KOPT-K1 (cell line): Measurements from ENCODE around the gene BOLA3.
A peak's percentile ranks its signal among the peaks of the same experiment; 100 is the strongest.

Experiments
- H3K27ac ChIP-seq: fragments of 200-600 bp; sonication (generic); 2 replicates; pipeline ENCODE4 v1.5.1; 2016; ENCODE audit warnings: antibody characterized with exemption, mild to moderate bottlenecking, low read depth, low read length; ENCODE audit not compliant: poor library complexity, severe bottlenecking
- H3K36me3 ChIP-seq: fragments of 200-600 bp; sonication (generic); 2 replicates; pipeline ENCODE4 v1.5.1; 2017; ENCODE audit warnings: antibody characterized with exemption, mild to moderate bottlenecking, low read length, moderate library complexity; ENCODE audit not compliant: insufficient read depth
- H3K9me3 ChIP-seq: fragments of 200-600 bp; sonication (generic); 2 replicates; pipeline ENCODE4 v1.5.1; 2017; ENCODE audit warnings: antibody characterized with exemption, low read length, mild to moderate bottlenecking; ENCODE audit not compliant: insufficient read depth, poor library complexity, severe bottlenecking

Gene BOLA3

DNA sequence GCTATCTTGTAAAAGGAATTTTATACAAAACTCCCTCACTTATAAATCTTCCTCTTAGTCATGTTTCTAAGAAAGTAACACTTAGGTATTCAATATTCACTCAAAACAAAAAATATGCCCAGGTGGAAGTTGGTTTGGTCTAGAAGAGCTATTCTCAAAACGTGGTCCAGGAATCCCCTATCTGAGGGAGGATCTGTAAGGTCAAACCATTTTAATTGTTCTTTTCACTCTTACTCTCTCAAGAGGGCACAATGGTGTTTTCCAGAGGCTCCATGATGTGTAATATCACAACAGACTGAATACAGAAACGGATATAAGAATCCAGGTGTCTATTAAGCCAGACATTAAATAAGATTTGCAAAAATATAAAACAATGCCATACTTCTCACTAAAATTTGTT lies 21.0 kb upstream of the BOLA3 start:
- Histone ChIP-seq H3K27ac (no peak overlapping the region), H3K36me3 (peaks cover 94% of the 10 kb centered on the region), H3K9me3 (peaks cover 23% of the 10 kb centered on the region)

DNA sequence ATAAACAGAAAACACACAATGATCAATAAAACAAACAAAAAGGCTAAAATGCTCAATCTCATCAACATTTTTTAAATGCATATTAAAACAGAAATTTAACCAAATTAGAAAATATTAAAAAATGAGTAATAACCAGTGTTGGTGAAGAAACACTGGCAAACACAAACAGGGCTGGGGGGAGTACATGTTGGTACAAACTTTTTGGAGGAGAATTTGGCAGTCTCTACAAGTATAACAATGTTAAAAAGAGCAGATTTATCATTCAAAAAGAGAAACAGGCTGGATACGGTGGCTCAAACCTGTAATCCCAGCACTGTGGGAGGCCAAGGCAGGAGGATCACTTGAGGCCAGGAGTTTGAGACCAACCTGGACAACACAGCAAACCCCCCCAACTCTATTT lies 17.0 kb upstream of the BOLA3 start:
- Histone ChIP-seq H3K36me3 (peaks cover 99% of the 10 kb centered on the region), H3K27ac (no peak overlapping the region), H3K9me3 (peaks cover 23% of the 10 kb centered on the region)

DNA sequence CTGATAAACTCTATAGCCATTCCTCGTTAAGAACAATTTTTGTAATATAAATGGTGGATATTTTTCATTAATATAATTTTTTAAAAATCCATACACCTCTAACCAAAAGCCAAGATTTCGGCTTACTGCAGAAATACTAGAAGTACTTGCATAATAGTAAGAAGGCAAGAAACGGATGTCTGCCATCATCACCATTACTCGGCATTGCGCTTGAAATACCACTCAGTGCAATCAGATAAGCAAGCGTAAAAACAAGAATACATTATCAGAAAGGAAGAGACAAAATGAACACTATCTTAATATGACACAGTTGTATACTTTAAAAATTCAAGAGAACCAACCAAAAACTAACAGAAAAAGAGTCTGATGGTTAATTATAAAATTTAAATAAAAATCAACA lies 15.2 kb upstream of the BOLA3 start:
- Histone ChIP-seq H3K36me3 (peaks cover 99% of the 10 kb centered on the region), H3K27ac (no peak overlapping the region), H3K9me3 (peaks cover 23% of the 10 kb centered on the region)

DNA sequence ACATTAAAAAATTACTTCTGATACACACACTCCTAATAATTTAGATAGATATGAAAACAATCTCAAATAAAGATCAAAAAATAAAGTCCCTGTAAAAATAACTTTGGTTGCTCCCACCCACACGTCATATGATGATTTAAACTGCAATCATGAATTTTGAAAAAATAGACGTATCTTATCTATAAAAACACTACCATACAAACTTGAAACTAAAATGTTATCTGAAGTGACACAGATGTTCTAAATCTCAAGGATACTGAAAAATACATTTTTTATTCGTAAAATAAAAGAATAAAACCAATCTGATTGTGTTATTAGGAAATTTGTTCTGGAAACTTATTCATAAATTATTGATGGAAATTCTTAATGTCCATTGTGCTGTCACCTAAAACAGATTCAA lies 8.1 kb upstream of the BOLA3 start:
- peaks cover 100% of the 10 kb centered on the region for H3K36me3 ChIP-seq
- no peak overlapping the region for H3K27ac ChIP-seq
- H3K9me3 ChIP-seq = no peaks in the 10 kb centered on the region

DNA sequence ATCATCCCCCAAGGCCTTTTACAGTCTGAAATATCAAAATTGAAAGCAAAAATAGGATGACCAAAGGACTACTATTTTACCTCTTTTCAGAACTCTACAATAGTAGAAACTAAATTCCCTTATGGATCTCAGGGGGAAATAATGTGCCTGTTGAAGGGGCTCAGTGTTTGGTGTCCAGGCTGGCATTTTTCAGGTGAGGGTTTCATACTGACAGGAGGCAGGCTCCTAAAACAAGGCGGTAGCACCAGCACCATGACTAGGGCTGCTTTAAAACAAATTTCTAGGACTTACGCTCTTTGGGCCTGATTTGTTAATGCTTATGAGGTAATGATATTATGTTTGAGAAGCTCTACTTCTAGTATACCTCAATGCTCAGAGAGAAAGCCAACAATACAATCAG lies 5.2 kb upstream of the BOLA3 start:
- Histone ChIP-seq H3K9me3 (no peaks in the 10 kb centered on the region), H3K27ac (no peak overlapping the region), H3K36me3 (peaks cover 82% of the 10 kb centered on the region)

DNA sequence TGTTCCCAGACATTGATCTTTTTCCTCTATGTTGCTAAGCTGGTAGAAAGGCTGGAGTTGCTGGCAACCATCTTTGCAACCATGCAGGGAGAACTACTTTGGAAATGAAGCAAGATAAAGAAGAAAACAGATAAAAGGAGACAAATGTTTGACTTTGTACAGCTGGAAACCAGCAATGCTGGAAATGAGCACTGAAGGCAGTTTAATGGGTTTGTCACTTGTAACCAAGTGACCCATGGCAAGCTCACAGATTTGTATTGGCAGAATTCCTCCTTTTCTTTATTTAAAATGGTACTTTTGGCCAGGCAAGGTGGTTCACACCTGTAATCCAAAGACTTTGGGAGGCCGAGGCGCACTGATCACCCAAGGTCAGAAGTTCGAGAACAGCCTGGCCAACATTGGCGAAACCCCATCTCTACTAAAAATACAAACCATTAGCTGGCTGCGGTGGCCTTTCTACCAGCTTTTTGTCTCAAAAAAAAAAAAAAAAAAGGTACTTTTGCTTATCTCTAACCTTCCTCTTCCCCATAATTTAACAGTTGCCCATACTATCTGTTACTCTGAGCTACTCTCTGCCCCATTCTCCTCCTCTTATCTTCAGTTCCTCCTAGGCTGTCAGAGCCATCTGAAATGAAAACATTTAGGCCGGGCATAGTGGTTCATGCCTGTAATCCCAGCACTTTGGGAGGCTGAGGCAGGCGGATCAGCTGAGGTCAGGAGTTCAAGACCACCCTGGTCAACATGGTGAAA lies 2.0 kb upstream of the BOLA3 start:
- no peak overlapping the region for H3K27ac ChIP-seq
- H3K36me3 ChIP-seq = peaks cover 53% of the 10 kb centered on the region

DNA sequence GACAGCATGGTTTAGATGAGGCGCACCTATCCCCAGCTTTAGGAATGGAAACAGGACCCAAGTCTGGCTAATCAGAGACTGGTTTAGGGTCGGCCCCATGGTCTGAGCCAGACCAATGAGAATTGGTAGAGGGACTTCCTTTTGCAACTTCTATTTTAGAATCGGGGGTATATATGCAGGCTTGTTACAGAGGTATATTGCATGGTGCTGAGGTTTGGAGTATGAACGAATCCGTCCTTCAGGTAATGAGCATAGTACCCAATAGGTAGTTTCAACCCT lies 1.5 kb upstream of the BOLA3 start:
- Histone ChIP-seq H3K9me3 (no peaks in the 10 kb centered on the region), H3K36me3 (peaks cover 53% of the 10 kb centered on the region), H3K27ac (no peak overlapping the region)

More for the DNA sequence above, 2.0 kb upstream of the BOLA3 start:
- H3K9me3 ChIP-seq = no peaks in the 10 kb centered on the region

DNA sequence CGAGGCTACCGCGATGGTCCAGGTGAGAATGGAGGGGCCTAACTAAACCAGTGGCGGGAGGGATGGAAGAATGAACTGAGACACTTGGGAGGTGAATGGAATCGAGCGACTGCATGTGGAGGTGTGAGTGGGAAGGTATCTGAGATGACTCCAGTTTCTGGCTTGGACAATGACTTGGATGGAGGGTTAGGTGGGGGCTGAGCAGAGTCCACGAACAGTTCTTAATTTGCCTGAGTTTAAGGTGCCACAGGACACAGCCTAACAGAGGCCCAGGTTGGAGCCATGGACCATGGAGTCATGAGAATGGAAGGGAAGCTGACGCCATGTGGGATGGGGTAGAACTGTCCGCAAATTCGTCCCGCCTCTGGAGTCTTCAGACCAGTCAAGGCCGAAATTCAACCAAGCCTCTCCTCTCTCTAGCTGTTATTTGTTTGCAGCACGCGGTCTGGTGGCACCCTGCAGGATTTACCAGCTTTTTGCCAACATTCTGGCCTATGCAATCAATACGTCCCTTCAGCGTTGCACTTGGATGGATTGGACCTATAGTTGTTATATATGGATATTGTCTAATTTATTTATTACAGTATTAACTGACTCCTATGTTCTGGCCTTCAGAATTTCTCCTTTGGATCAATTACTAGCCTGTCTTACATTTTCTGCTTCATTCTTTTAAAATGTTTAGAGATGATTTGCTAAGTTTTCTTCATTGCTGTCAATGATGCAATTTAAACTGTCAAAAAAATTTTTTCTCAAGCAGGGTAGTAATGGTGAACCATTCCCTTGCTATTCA lies 940 bp upstream of the BOLA3 start:
- Histone ChIP-seq H3K9me3 (no peaks in the 10 kb centered on the region), H3K27ac (no peak overlapping the region), H3K36me3 (peaks cover 48% of the 10 kb centered on the region)

DNA sequence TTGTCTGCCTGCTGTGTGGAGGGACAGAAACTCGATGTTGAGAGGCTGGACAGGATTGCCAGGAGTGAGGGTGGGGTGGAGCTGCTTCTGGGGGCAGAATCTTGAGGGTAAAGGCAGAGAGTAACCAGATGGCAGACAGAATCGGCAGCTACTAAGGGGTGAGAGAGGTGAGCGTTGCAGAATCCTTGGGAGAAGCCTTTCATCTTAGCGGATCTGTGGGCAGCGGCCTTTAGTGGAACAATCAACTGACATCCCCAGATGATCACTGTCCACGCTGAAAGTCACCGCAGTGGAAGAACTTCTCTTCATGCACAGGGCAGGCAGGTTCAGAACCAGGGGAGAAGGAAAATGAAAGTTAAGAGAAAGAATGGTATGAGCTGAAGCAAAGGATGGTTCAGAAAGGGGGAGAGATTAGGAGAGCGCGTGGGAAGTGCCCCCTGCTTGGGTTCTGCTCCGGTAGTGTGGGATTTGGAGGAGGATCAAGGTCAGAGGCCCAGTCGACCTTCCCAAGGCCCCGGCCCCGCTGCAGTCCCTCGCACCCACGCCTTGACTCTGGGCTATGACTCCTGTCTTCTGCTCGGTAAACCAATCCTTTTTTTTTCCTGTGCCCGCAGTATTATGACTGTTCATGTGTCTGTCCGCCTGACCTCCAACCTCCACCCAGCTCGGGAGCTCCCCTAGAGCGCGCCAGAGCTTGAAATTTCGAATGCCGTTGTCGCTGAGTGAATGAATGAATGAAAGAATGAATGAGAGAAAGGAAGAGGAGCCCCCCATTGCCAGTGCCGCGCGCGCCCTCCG lies 584 bp downstream of the BOLA3 start:
- H3K9me3 ChIP-seq = no peaks in the 10 kb centered on the region
- peaks cover 41% of the 10 kb centered on the region for H3K36me3 ChIP-seq
- H3K27ac ChIP-seq = peak overlapping the region; percentile 69

DNA sequence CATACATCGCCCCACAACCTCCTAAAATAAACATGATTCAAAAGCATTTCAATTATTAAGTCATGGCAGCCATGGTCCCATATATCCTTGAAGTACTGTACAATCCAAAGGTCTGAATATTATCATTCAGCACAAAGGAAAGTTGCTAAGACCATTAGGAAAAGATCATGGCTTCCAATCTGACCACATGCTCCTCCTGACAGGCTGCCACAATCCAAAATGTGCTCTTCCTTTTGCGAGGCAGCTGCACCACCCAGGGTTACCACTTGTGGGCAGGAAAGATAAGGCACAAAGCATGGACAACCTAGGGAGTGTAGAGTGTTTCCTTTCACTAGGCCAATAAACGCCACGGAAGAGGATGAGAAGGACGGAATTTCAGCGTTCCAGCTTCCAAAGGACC lies 5.4 kb downstream of the BOLA3 start:
- H3K27ac ChIP-seq = no peak overlapping the region
- peaks cover 60% of the 10 kb centered on the region for H3K36me3 ChIP-seq
- H3K9me3 ChIP-seq = no peaks in the 10 kb centered on the region

DNA sequence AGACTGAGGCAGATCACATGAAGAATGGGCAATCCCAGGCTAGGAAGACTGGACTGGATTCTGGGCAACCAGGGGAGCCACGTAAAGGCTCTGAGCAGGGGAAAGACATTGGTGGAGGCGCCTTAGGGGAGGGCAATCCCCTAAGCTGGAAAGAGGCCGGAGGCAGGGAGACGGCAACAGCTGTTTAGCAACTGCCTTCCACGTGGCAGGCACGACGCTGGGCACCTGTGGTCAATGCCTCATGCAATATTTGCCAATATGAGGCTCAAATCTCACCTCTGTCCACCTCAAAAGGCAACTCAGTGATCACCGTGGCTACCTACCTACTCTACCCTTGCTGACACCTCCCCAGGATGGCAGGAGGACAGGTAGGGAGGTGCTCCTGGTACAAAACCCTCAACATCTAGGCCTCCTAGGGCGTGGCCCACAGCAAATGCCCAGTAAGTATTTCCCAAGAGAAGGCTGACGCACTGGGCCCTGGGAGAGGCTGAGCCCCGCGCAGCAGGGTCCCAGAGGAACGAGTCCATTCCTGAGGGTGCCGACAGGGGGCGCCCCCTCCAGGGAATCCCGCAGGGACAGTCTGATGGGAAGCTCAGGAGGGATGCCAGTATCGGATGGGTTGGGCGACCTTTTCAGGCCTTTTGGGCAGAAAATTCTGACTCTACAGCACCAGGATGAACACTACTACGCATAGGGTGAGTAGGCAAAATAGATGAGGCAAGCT lies 8.9 kb downstream of the BOLA3 start:
- H3K36me3 ChIP-seq = peaks cover 65% of the 10 kb centered on the region
- H3K27ac ChIP-seq = peak overlapping the region; percentile 15
- no peaks in the 10 kb centered on the region for H3K9me3 ChIP-seq

DNA sequence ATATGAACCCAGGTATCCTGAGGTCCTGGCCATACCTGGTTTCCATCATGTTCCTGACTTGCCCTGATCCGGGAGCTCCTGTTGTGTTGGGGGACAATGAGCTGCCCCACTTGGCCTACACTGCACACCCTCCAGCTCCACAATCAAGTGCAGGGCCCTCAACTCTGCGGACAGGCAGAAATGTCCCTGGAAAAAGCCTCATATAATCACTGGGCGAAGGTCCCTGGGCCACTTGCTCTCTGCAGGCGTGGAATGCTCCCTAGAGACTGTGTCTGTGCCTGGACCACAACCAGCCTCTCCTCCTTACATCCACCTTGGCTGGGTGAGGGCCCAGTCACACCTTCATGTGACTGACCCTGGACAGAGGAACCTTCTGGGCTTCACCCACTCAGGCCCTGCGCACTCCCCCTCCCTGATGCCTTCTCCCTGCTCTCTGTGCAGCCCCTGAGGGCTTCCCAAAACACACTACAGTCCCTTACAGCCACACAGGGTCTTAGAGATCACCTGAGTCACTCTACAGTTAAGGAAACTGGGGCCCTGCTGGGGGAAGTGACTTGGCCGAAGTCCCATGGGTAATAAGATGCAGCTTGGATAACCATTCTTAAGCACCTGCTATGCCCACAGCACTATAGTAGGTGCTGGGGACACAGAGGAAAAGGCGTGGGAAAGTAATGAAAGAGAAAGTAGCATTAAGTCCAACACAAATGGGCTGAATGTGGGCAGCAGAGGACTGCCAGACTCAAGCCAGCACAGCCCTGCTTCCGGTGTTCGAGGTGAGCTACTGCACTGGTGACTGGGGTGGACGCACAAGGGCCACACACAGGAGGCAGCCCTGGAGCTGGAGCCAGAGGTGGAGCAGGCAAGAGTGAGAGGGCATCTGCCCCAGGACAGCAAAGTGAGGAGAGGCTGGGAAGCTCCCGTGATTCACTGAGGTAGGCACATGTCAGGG lies 9.8 kb downstream of the BOLA3 start:
- H3K36me3 ChIP-seq = peaks cover 74% of the 10 kb centered on the region
- no peaks in the 10 kb centered on the region for H3K9me3 ChIP-seq
- peak overlapping the region; percentile 15 for H3K27ac ChIP-seq

DNA sequence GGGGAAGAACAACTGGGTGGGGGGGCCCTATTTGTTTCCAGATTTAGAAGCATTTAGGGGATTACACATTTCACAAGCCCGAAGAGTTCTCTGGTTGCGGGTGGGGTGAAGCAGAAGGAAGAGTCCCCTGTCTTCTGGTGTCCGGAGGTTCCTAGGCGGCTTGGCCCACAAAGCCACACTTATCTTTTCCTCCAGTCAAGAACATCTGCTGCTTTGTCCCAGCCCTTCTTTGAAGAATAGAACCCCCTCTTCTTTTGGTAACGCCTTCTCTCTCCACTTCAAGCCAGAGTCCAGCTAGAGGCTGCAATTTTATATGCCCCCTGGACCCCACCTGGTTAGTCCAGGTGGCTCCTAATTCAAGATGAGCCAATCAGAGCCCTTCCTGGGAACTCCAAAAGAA lies 15.8 kb downstream of the BOLA3 start:
- Histone ChIP-seq H3K27ac (no peak overlapping the region), H3K9me3 (no peaks in the 10 kb centered on the region), H3K36me3 (peaks cover 23% of the 10 kb centered on the region)
